Mucosa of stomach (tissue), 1 donor: ENCODE data around the gene SNX20.

Source experiments
- H3K27me3 ChIP-seq: one replicate; pipeline ENCODE4 v1.7.0; 2013; ENCODE audit warnings: mild to moderate bottlenecking, low read length; ENCODE audit not compliant: control insufficient read depth, insufficient read depth
- H3K36me3 ChIP-seq: one replicate; pipeline ENCODE4 v1.7.0; 2013; ENCODE audit warnings: low read length; ENCODE audit not compliant: control insufficient read depth, insufficient read depth
- H3K4me1 ChIP-seq: one replicate; pipeline ENCODE4 v1.7.0; 2013; ENCODE audit warnings: mild to moderate bottlenecking, low read length; ENCODE audit not compliant: control insufficient read depth, insufficient read depth
- H3K4me3 ChIP-seq: one replicate; pipeline ENCODE4 v1.7.0; 2013; ENCODE audit warnings: low read length
- H3K9ac ChIP-seq: one replicate; pipeline ENCODE4 v1.7.0; 2013; ENCODE audit warnings: mild to moderate bottlenecking, low read length, moderate library complexity
- H3K9me3 ChIP-seq: one replicate; pipeline ENCODE4 v1.7.0; 2013; ENCODE audit warnings: mild to moderate bottlenecking, low read length, moderate library complexity; ENCODE audit not compliant: control insufficient read depth
- donor health status: Pancreatic carcinoma.

The SNX20 gene

GRCh38 chr16:50673496-50674275 lies 7.4 kb downstream of the SNX20 start:
- Histone ChIP-seq H3K4me1 (no peaks in the 10 kb centered on the region), H3K4me3 (no peak overlapping the region), H3K9ac (no peak overlapping the region), H3K9me3 (peaks cover 5% of the 10 kb centered on the region), H3K36me3 (no peaks in the 10 kb centered on the region), H3K27me3 (no peaks in the 10 kb centered on the region)

- Histone ChIP-seq H3K36me3 (no peaks in the 10 kb centered on the region), H3K27me3 (no peaks in the 10 kb centered on the region), H3K9me3 (peaks cover 5% of the 10 kb centered on the region), H3K4me3 (no peak overlapping the region), H3K9ac (no peak overlapping the region), H3K4me1 (peaks cover 7% of the 10 kb centered on the region)
Measured at GRCh38 chr16:50671644-50672260, 9.4 kb downstream of the SNX20 start.

- H3K4me3 ChIP-seq = no peak overlapping the region
- H3K9me3 ChIP-seq = peaks cover 5% of the 10 kb centered on the region
Measured at GRCh38 chr16:50670476-50670875, 10.6 kb downstream of the SNX20 start.

GRCh38 chr16:50669741-50670140 lies 11.4 kb downstream of the SNX20 start:
- Histone ChIP-seq H3K4me1 (peaks cover 12% of the 10 kb centered on the region), H3K4me3 (no peak overlapping the region), H3K9me3 (peaks cover 5% of the 10 kb centered on the region), H3K27me3 (no peaks in the 10 kb centered on the region), H3K9ac (no peak overlapping the region), H3K36me3 (no peaks in the 10 kb centered on the region)

More at GRCh38 chr16:50670476-50670875, 10.6 kb downstream of the SNX20 start:
- Histone ChIP-seq H3K36me3 (no peaks in the 10 kb centered on the region), H3K27me3 (no peaks in the 10 kb centered on the region), H3K4me1 (peaks cover 7% of the 10 kb centered on the region), H3K9ac (no peak overlapping the region)

GRCh38 chr16:50668368-50669008 lies 12.6 kb downstream of the SNX20 start:
- H3K9ac ChIP-seq = no peak overlapping the region
- no peaks in the 10 kb centered on the region for H3K36me3 ChIP-seq
- H3K9me3 ChIP-seq = peaks cover 5% of the 10 kb centered on the region
- peaks cover 12% of the 10 kb centered on the region for H3K4me1 ChIP-seq
- no peaks in the 10 kb centered on the region for H3K27me3 ChIP-seq
- H3K4me3 ChIP-seq = no peak overlapping the region

- H3K9me3 ChIP-seq = peaks cover 5% of the 10 kb centered on the region
Measured at GRCh38 chr16:50667497-50668367, 13.4 kb downstream of the SNX20 start.

GRCh38 chr16:50666658-50667496 lies 14.2 kb downstream of the SNX20 start:
- Histone ChIP-seq H3K9me3 (peaks cover 2% of the 10 kb centered on the region), H3K4me3 (no peak overlapping the region), H3K36me3 (no peaks in the 10 kb centered on the region), H3K9ac (no peak overlapping the region), H3K4me1 (peaks cover 12% of the 10 kb centered on the region), H3K27me3 (no peaks in the 10 kb centered on the region)

More at GRCh38 chr16:50667497-50668367, 13.4 kb downstream of the SNX20 start:
- Histone ChIP-seq H3K4me3 (no peak overlapping the region), H3K9ac (no peak overlapping the region), H3K27me3 (no peaks in the 10 kb centered on the region), H3K36me3 (no peaks in the 10 kb centered on the region), H3K4me1 (peaks cover 12% of the 10 kb centered on the region)

- H3K36me3 ChIP-seq = no peaks in the 10 kb centered on the region
- H3K4me3 ChIP-seq = peak overlapping the region; percentile 51
- H3K27me3 ChIP-seq = no peaks in the 10 kb centered on the region
Measured at GRCh38 chr16:50665128-50665878, 15.8 kb downstream of the SNX20 start.

GRCh38 chr16:50664270-50664669 lies 16.8 kb downstream of the SNX20 start:
- H3K9me3 ChIP-seq = no peaks in the 10 kb centered on the region
- H3K9ac ChIP-seq = no peak overlapping the region
- no peaks in the 10 kb centered on the region for H3K36me3 ChIP-seq
- H3K27me3 ChIP-seq = no peaks in the 10 kb centered on the region
- H3K4me3 ChIP-seq = no peak overlapping the region
- peaks cover 12% of the 10 kb centered on the region for H3K4me1 ChIP-seq

More at GRCh38 chr16:50665128-50665878, 15.8 kb downstream of the SNX20 start:
- H3K4me1 ChIP-seq = peaks cover 12% of the 10 kb centered on the region
- H3K9me3 ChIP-seq = no peaks in the 10 kb centered on the region
- H3K9ac ChIP-seq = peak overlapping the region; percentile 60

- Histone ChIP-seq H3K9ac (no peak overlapping the region), H3K4me3 (no peak overlapping the region), H3K36me3 (no peaks in the 10 kb centered on the region), H3K9me3 (no peaks in the 10 kb centered on the region), H3K4me1 (peaks cover 9% of the 10 kb centered on the region), H3K27me3 (no peaks in the 10 kb centered on the region)
Measured at GRCh38 chr16:50662306-50662940, 18.7 kb downstream of the SNX20 start.
